GM18909 (cell line): Measurements from ENCODE around the gene XPC.
"Not testable (repeated sequence)": the region's sequence is repeated elsewhere in the genome, so short reads cannot be mapped to it uniquely, and the experiment has no call there.

Experiments
- ATAC-seq: cut with Tn5 transposase; IDR thresholded peaks from one replicate; pipeline ENCODE4 v1.9.1; 2021; ENCODE audit warnings: mild to moderate bottlenecking; ENCODE audit not compliant: unreplicated experiment, poor library complexity

XPC gene

GRCh38 chr3:14124223-14124614 is 54.2 kb downstream of the XPC start:
- peak; percentile 44 for ATAC-seq

- ATAC-seq: no peak
Observed at GRCh38 chr3:14123308-14124222, 54.8 kb downstream of the XPC start.

DNA sequence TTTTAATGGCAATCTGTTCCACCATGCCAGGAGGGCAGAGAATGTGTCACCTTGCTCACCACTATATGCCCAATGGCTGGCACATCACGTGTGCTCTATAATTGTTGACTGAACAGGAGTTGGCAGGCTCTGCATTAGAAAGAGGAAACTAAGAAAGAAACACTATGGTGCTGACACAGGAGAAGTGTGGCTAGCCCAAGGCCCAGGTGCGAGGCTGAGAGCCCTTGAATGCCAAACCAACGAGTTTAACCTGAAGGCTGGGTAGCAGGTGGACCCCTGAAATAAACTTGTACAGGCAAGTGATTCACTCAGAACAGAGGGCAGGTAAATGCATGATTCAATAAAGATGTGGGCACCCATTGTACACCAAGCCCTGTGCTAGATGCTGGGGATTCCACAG is 56.1 kb downstream of the XPC start:
- no peak for ATAC-seq

GRCh38 chr3:14121859-14122258 is 56.5 kb downstream of the XPC start:
- ATAC-seq: no peak

- ATAC-seq: not testable (repeated sequence)
Observed at GRCh38 chr3:14120921-14121448, 57.4 kb downstream of the XPC start.

- no peak for ATAC-seq
Observed at GRCh38 chr3:14120111-14120920, 58.1 kb downstream of the XPC start.

DNA sequence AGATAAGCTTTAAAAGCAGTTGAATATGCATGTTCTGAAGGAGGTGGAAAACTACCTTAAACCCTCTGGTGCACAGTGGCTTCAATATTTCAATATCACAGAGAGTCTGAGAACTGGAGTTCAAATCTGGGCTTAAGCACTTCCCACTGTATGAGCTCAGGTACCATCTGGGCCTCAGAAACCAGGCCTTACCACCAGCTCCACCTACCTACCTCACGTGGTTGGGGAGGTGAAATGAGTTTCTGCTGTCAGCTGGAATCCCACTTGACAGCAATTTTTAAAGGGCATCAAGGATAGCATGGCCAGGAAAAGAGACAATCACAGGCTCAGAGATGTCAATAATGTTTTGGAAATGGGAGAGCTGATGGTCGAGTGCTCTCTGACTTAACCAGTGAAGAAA is 58.8 kb downstream of the XPC start:
- no peak for ATAC-seq

GRCh38 chr3:14118400-14119381 is 59.7 kb downstream of the XPC start:
- no peak for ATAC-seq

DNA sequence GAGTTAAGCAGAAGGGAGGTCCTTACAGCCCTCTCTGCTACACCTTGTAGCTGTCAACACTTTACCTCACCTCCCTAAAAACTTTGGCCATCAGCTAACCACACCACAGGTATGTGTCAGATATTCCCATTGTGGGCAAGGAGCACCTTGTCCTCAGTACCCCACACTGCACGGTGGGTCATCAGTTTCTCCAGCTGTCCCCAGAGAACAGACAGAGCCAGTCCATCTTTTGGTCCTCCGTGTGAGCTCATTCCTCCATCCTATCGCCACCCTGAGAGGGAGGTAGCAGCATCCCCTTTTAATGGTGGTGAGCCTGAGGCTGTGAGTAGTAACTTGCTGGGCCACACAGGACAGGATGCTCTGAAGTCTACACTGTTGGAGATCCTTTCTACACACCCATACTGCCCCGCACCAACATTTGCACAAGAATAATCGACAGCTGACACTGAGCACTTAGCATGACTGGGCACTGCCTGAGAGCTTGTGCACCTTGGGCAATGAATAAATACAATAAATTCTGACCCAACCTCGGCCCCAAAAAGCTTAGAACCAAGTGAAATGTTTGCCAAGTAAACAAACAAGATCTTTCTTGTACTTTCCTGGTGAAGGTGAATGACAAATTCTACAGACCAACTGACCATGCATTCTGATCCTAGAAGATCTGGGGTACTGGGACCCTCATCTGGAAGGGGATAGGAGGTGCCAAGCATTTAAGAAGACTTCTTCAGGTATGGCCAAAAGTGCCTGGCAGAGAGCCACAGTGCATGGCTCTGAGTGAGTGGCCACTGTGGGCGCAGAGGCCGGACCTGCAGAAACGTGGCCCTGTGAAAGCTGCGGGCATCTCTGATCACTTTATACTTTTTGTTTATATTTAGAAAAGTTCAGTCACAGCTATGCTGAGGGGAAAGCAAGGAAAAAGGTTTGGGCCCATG is 60.7 kb downstream of the XPC start:
- no peak for ATAC-seq

GRCh38 chr3:14113965-14114635 is 64.3 kb downstream of the XPC start:
- ATAC-seq: no peak

GRCh38 chr3:14110699-14111098 is 67.7 kb downstream of the XPC start:
- ATAC-seq: no peak

DNA sequence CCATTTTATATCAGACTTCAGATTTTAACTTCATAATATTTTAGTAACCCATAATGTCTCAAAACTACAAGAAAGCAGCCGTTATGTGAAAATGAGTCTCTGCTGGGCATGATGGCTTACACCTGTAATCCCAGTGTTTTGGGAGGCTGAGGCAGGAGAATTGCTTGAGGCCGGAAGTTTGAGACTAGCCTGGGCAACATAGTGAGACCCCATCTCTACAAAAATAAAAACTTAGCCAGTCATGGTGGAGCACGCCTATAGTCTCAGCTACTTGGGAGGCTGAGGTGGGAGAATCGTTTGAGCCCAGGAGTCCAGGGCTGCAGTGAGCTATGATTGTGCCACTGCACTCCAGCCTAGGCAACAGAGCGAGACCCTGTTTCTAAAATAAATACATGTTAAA is 68.6 kb downstream of the XPC start:
- not testable (repeated sequence) for ATAC-seq

- ATAC-seq: no peak
Observed at GRCh38 chr3:14097616-14098391, 80.6 kb downstream of the XPC start.

DNA sequence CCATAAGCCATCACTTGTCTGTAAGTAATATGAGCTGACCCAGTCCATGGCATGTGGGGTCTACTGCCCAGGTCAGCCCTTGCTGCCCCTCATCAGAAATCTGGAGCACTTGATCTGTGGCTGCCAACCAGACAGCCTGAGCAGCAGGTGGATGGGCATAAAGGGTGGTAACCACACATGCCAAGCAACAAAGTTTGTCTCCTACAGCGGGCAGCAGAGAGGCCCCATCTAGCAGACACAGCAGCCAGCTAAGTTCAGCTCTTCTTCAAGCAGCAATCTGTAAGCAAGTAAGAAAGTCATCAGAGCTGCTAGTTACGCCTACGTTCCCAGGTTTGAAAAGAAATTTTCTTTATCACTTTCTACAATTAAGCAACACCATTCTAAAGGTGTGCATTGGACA is 81.7 kb downstream of the XPC start:
- ATAC-seq: no peak
